ENCODE measurements around the gene DRG2.

The DRG2 gene

DNA sequence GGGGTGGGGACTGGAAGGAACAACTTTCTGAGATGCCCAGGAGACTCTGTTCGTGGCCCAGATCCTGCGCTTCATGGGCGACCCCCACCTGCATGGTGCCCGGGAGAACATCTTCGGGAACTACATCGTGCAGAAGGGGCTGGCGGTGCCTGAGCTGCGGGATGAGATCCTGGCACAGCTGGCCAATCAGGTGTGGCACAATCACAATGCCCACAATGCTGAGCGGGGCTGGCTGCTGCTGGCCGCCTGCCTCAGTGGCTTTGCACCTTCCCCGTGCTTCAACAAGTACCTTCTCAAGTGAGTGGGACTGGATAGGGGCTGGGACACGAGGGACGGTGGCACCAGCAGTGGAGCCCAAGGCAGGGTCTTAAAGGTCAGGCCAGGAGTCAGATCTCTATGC, 58.1 kb downstream of the DRG2 start:
- DNase-seq, result no peak

DNA sequence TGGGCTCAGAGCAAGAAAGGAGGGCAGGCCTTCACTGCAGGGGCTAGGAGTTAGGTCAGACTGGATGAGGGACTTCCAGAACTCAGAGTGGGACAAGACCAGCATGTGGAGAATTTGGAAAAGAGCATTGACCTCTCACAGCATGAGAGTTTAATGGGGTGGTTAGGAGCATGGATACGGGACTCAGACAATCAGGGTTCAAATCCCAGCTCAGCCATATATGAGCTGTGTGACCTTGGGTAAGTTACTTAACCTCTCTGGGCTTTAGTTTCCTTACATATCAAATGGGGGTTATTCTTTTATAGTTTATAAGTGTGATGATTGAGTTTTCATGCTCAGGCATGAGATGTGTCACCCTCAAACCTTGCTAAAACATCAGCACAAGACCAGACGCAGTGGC, 58.5 kb downstream of the DRG2 start:
- no peak for DNase-seq

DNA sequence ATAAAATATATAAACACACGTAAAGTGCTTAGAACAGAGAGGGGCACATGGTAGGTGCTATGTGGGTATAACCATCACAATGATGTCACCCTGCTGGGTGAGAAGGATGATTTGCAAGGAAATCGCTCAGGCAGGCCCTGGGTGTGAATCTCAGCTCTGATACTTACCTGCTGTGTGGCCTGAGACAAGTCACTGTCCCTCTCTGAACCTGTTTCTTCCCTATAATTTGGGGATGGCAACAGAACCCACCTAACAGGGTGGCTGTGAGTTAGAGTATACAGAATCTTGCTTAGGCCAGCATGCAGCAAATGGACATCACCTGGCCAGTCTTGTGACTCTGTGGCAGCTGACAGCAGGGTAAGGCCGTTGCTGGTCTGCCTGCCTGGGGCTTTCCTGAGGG, 59.2 kb downstream of the DRG2 start:
- no peak for DNase-seq

DNA sequence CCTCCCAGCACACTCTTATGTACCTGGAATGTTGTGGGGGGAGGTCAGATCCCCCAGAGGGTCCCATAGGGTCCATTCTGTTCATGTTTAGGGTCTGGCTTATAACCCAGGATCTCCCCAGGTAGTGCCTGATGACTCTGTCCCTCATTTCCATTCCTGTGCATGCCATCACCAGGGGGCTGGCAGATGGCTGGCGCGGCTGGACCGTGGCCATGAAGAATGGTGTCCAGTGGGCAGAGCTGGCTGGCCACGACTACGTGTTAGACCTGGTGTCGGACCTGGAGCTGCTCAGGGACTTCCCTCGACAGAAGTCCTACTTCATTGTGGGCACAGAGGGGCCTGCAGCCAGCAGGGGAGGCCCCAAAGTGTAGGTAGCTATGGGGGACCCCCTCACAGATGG, 60.8 kb downstream of the DRG2 start:
- DNase-seq, result no peak

DNA sequence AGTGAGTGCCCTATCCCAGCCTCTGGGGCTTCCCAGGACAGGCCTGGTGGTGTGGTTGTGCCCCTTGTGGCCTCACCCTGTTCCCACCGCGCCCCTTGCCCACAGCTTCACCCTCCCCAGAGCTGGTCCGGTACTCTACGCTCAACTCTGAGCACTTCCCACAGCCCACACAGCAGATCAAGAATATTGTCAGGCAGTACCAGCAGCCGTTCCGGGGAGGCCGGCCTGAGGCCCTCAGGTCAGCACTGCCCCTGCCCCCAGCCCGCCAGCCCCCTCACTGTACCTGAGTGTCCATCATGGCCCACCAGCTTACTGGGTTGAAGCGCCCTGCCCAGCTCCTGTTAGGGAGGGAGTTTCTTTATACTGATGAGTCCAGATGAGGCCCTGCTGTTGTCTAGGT, 63.5 kb downstream of the DRG2 start:
- DNase-seq, result no peak

DNA sequence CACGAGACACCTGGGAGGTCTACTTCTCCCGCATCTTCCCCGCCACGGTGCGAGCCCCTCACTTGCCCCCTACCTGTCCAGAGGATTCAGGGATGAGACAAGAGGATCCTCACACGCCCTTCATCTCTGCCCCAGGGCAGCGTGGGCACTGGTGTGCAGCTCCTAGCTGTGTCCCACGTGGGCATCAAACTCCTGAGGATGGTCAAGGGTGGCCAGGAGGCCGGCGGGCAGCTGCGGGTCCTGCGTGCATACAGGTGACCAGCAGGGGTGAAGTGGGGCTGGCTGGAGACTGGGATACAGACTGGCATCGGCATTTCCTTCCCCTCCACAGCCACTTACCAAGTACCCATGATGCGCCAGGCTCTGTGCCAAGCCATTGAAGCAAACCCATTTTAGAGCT, 67.4 kb downstream of the DRG2 start:
- no peak for DNase-seq

DNA sequence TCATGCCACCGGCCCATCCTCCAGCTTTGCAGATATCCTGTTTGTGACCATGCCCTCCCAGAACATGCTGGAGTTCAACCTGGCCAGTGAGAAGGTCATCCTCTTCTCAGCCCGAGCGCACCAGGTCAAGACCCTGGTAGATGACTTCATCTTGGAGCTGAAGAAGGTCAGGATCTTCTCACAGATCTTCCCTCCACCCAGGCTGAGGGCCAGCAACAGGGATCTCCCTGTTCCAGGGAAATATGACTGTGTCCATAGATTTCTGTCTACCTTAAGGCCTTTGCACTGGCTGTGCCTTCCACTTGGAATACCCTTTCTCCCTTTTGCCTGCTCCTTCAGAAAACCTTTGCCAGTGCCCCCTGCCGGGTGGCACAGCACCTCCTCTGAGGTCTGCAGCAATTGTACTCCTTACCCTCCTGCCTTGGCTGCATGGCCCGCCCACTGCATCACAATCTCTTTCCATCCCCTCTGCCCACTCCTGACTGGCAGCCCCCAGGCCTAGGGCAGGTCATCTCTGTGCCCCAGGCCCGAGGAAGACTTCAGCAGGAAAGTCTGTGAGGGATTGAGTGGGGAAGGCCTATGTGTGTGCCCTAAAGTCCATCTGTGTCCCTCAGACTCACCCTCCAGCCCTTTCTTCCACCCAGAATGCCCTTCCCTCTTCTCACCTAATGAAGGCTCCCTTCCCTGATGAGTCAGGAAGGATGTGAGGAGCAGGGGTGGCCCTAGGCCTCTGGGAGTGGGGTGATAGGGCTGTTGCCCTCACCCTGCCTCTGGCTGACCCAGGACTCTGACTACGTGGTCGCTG, 68.6 kb downstream of the DRG2 start:
- no peak for DNase-seq

DNA sequence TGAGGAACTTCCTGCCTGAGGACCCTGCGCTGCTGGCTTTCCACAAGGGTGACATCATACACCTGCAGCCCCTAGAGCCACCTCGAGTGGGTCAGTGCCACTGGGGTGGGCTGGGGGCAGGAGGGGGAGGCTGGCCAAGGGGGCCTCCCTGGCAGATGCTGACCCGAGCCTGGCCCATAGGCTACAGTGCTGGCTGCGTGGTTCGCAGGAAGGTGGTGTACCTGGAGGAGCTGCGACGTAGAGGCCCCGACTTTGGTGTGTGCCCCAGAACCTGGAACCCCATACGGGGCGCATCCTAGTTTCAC, 69.2 kb downstream of the DRG2 start:
- DNase-seq, result no peak
